Breast epithelium (tissue), 3 donors: ENCODE data around the gene CAMK4.

Source experiments
- CTCF ChIP-seq, 3 donors: fragments of 450-650 bp; IDR thresholded peaks; one replicate each; pipeline ENCODE4 v1.5.1; 2016 to 2017; ENCODE audit warnings: antibody characterized with exemption in 3 of 3, mild to moderate bottlenecking in 3 of 3, moderate library complexity in 3 of 3
- POLR2A ChIP-seq: fragments of 450-650 bp; IDR thresholded peaks from one replicate; pipeline ENCODE4 v1.6.1; 2016; ENCODE audit warnings: antibody characterized with exemption, mild to moderate bottlenecking, moderate library complexity

GRCh38 chr5:111469293-111469896, 245.2 kb downstream of the CAMK4 start:
- TF ChIP-seq CTCF (IDR thresholded peaks at IDR 0.05) = no peak
- no peak for TF ChIP-seq POLR2A
